HepG2 (cell line): ENCODE data around the gene ZNF618. TPM values are rescaled to one million over a fixed set of nuclear protein-coding genes. Genes with fewer than 3 reads are reported as not detected.

ENCODE experiments used
- AGO2 ChIP-seq: fragments of 200-400 bp; formaldehyde crosslinking; optimal IDR thresholded peaks from 2 replicates; pipeline ENCODE3; 2017; ENCODE audit warnings: mild to moderate bottlenecking, low read depth, low read length, moderate library complexity
- BRCA1 ChIP-seq: sonication (generic); formaldehyde crosslinking; IDR thresholded peaks from 2 replicates; pipeline ENCODE4 v1.4.0; 2020; ENCODE audit warnings: missing genetic modification reagents
- ESRRA ChIP-seq: sonication (generic); formaldehyde crosslinking; IDR thresholded peaks from 2 replicates; pipeline ENCODE4 v1.5.1; 2020; ENCODE audit warnings: mild to moderate bottlenecking, low read depth, missing genetic modification reagents
- HMGA1 ChIP-seq: sonication (generic); formaldehyde crosslinking; conservative IDR thresholded peaks from 2 replicates; pipeline ENCODE4 v1.4.0; 2020; ENCODE audit warnings: missing genetic modification reagents
- HNF1A ChIP-seq, 2 experiments: sonication (generic) in 1 of 2; formaldehyde crosslinking in 1 of 2; IDR thresholded peaks; 2 replicates each; pipeline versions ENCODE4 v1.4.0 to v1.6.1; 2016 to 2020; ENCODE audit warnings: borderline replicate concordance in 1 of 2, low read depth in 1 of 2, mild to moderate bottlenecking in 1 of 2, missing genetic modification reagents in 1 of 2
- IKZF4 ChIP-seq: sonication (generic); formaldehyde crosslinking; IDR thresholded peaks from 2 replicates; pipeline ENCODE4 v1.5.1; 2020; ENCODE audit warnings: borderline replicate concordance, mild to moderate bottlenecking, low read depth, missing genetic modification reagents; ENCODE audit errors: not compliant biosample characterization
- KDM3A ChIP-seq: IDR thresholded peaks from 2 replicates; pipeline ENCODE4 v1.6.1; 2018; ENCODE audit warnings: low read depth, missing compliant biosample characterization
- KMT2B ChIP-seq: IDR thresholded peaks from 2 replicates; pipeline ENCODE4 v1.6.1; 2016; ENCODE audit warnings: missing genetic modification reagents, missing compliant biosample characterization
- LRRFIP1 ChIP-seq: sonication (generic); formaldehyde crosslinking; conservative IDR thresholded peaks from 2 replicates; pipeline ENCODE4 v1.4.0; 2020; ENCODE audit warnings: missing genetic modification reagents
- MED1 ChIP-seq: sonication (generic); formaldehyde crosslinking; IDR thresholded peaks from 2 replicates; pipeline ENCODE4 v1.4.0; 2020; ENCODE audit warnings: missing genetic modification reagents
- NFKBIZ ChIP-seq: IDR thresholded peaks from 2 replicates; pipeline ENCODE4 v1.6.1; 2018; ENCODE audit warnings: missing genetic modification reagents, missing compliant biosample characterization
- RAD21 ChIP-seq: fragments of 450-650 bp; formaldehyde crosslinking; IDR thresholded peaks from 2 replicates; pipeline ENCODE4 v1.5.0; 2020; ENCODE audit warnings: mild to moderate bottlenecking
- RFX5 ChIP-seq: IDR thresholded peaks from 2 replicates; pipeline ENCODE4 v1.6.1; 2011; ENCODE audit warnings: low read depth, low read length, improper control_type of control experiment
- SOX6 ChIP-seq, 2 experiments: fragments of 450-650 bp in 1 of 2; sonication (generic) in 1 of 2; formaldehyde crosslinking in 1 of 2; IDR thresholded peaks; 2 replicates each; pipeline versions ENCODE4 v1.4.0 to v1.6.1; 2017 to 2020; ENCODE audit warnings: antibody characterized with exemption in 1 of 2, mild to moderate bottlenecking in 1 of 2, missing genetic modification reagents in 1 of 2
- SRSF9 ChIP-seq: fragments of 200-400 bp; formaldehyde crosslinking; IDR thresholded peaks from 2 replicates; pipeline ENCODE4 v1.6.1; 2018; ENCODE audit warnings: borderline replicate concordance, mild to moderate bottlenecking, low read depth, low read length; ENCODE audit not compliant: insufficient read depth, poor library complexity, severe bottlenecking
- TAF15 ChIP-seq: fragments of 200-400 bp; formaldehyde crosslinking; IDR thresholded peaks from one replicate; pipeline ENCODE4 v1.6.1; 2018; ENCODE audit warnings: mild to moderate bottlenecking, low read depth, low read length; ENCODE audit not compliant: poor library complexity, severe bottlenecking
- TEF ChIP-seq: sonication (generic); formaldehyde crosslinking; IDR thresholded peaks from 2 replicates; pipeline ENCODE4 v1.5.0; 2020; ENCODE audit warnings: missing genetic modification reagents
- ZNF260 ChIP-seq: sonication (generic); formaldehyde crosslinking; IDR thresholded peaks from 2 replicates; pipeline ENCODE4 v1.4.0; 2020; ENCODE audit warnings: missing genetic modification reagents, low read depth, mild to moderate bottlenecking, borderline replicate concordance
- ZNF34 ChIP-seq: sonication (generic); formaldehyde crosslinking; IDR thresholded peaks from 2 replicates; pipeline ENCODE4 v1.4.0; 2020; ENCODE audit warnings: mild to moderate bottlenecking, missing genetic modification reagents, borderline replicate concordance
- ZNF713 ChIP-seq: sonication (generic); formaldehyde crosslinking; IDR thresholded peaks from 2 replicates; pipeline ENCODE4 v1.4.0; 2020; ENCODE audit warnings: mild to moderate bottlenecking, missing genetic modification reagents
- ZNF724P ChIP-seq: sonication (generic); formaldehyde crosslinking; IDR thresholded peaks from 2 replicates; pipeline ENCODE4 v1.8.0; 2022; ENCODE audit warnings: missing genetic modification reagents, borderline replicate concordance
- ZNF749 ChIP-seq: sonication (generic); formaldehyde crosslinking; IDR thresholded peaks from 2 replicates; pipeline ENCODE4 v1.8.0; 2022; ENCODE audit warnings: mild to moderate bottlenecking, missing genetic modification reagents, moderate library complexity, borderline replicate concordance
- ZSCAN22 ChIP-seq: sonication (generic); formaldehyde crosslinking; IDR thresholded peaks from 2 replicates; pipeline ENCODE4 v1.4.0; 2020; ENCODE audit warnings: mild to moderate bottlenecking, missing genetic modification reagents
- polyA plus RNA-seq, 8 experiments: library from polyadenylated mRNA; depleted of rRNA in 3 of 8; stranded (reverse) in 7 of 8; unstranded in 1 of 8; fragments of >200 nt; fragmentation: Illumina TruSeq in 4 of 8; extraction: Trizol in 4 of 8; gene quantifications; 2 replicates each; pipeline versions ENCODE4 v1.2.1 to v1.2.3, GENCODE V29; 2011 to 2016; ENCODE audit warnings: low read depth in 4 of 8, missing spikeins in 1 of 8, mixed read lengths in 1 of 8; ENCODE audit not compliant: insufficient read depth in 1 of 8
- total RNA-seq, 5 experiments: library from RNA; depleted of rRNA; stranded (reverse); fragments of >200 nt; fragmentation: Illumina TruSeq; extraction: Trizol; gene quantifications; 2 replicates each; pipeline ENCODE4 v1.2.3, GENCODE V29; 2016; ENCODE audit warnings: low read depth in 1 of 5

The ZNF618 gene
- total and polyA plus RNA-seq, 2 of the 13 experiments (the other 11 are each of a cell fraction or from before 2014, with no cell fraction given), result 0.07 TPM

- TF ChIP-seq HNF1A (IDR thresholded peaks at IDR 0.05; ENCODE audit: low read depth), result no peak
- no peak; the same call in 1 of the 2 replicates for TF ChIP-seq HNF1A (CRISPR knock-in tag; IDR thresholded peaks at IDR 0.05; ENCODE audit: borderline replicate concordance)
- no peak for TF ChIP-seq ZNF724P (CRISPR knock-in tag)
- TF ChIP-seq IKZF4, result no peak
- TF ChIP-seq SRSF9, result no peak
- no peak for TF ChIP-seq ZNF713 (CRISPR knock-in tag)
- peak; percentile 87 for TF ChIP-seq MED1 (CRISPR knock-in tag)
- no peak for TF ChIP-seq TAF15
- no peak for TF ChIP-seq SOX6 (IDR thresholded peaks at IDR 0.05)
- peak; percentile 74 for TF ChIP-seq SOX6 (CRISPR knock-in tag; IDR thresholded peaks at IDR 0.05)
- TF ChIP-seq RFX5, result no peak
- no peak for TF ChIP-seq TEF (CRISPR knock-in tag)
- TF ChIP-seq HMGA1 (CRISPR knock-in tag), result no peak
- TF ChIP-seq ESRRA (CRISPR knock-in tag), result no peak
- TF ChIP-seq RAD21 (CRISPR knock-in tag), result no peak
- no peak for TF ChIP-seq ZNF34
- TF ChIP-seq ZNF749 (CRISPR knock-in tag), result no peak
- TF ChIP-seq LRRFIP1 (CRISPR knock-in tag), result no peak
- no peak for TF ChIP-seq KMT2B (CRISPR knock-in tag)
- TF ChIP-seq ZSCAN22 (CRISPR knock-in tag), result no peak
- TF ChIP-seq BRCA1 (CRISPR knock-in tag), result no peak
- TF ChIP-seq ZNF260 (CRISPR knock-in tag), result no peak
- no peak for TF ChIP-seq NFKBIZ (CRISPR knock-in tag)
- no peak for TF ChIP-seq AGO2
- TF ChIP-seq KDM3A (CRISPR knock-in tag), result no peak
Observed at GRCh38 chr9:114061830-114062474, 185.8 kb downstream of the ZNF618 start (continued).
